Measurements from ENCODE around the gene RAX2.

The RAX2 gene

GRCh38 chr19:3807131-3807480, 35.1 kb upstream of the RAX2 start:
- TF ChIP-seq, protein P1, sequence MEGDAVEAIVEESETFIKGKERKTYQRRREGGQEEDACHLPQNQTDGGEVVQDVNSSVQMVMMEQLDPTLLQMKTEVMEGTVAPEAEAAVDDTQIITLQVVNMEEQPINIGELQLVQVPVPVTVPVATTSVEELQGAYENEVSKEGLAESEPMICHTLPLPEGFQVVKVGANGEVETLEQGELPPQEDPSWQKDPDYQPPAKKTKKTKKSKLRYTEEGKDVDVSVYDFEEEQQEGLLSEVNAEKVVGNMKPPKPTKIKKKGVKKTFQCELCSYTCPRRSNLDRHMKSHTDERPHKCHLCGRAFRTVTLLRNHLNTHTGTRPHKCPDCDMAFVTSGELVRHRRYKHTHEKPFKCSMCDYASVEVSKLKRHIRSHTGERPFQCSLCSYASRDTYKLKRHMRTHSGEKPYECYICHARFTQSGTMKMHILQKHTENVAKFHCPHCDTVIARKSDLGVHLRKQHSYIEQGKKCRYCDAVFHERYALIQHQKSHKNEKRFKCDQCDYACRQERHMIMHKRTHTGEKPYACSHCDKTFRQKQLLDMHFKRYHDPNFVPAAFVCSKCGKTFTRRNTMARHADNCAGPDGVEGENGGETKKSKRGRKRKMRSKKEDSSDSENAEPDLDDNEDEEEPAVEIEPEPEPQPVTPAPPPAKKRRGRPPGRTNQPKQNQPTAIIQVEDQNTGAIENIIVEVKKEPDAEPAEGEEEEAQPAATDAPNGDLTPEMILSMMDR (IDR thresholded peaks at IDR 0.05; ENCODE audit: low read depth, low read length) = no peak
- H3K4me3 ChIP-seq (ENCODE audit: low read depth, low read length) = no peak overlapping the region

- TF ChIP-seq, protein P1 (IDR thresholded peaks at IDR 0.05; ENCODE audit: low read depth, low read length) = no peak
Measured at GRCh38 chr19:3805859-3806258, 33.8 kb upstream of the RAX2 start.

DNA sequence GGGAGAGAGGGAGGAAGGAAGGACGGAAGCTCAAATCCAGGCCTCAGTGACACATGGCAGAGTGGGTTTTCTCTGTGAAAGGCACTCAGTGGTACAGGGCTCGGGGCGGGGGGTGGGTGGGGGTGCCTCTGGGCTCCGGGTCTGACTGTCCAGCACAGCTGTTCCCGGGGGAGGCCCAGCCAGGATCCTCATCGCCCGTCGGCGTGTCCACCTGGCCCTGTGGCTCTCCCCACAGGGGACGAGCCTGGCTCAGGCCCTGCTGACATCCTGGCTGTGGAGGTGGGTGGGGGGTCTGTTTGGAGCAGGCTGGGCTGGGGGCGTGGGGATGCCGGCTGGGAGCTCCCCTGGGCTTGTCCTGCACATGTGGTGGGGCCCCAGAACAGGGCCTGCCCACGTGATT, 32.4 kb upstream of the RAX2 start:
- no peak overlapping the region for H3K4me3 ChIP-seq (ENCODE audit: low read depth, low read length)
- TF ChIP-seq, protein P1 (IDR thresholded peaks at IDR 0.05; ENCODE audit: low read depth, low read length) = no peak

More at GRCh38 chr19:3805859-3806258, 33.8 kb upstream of the RAX2 start:
- H3K4me3 ChIP-seq (ENCODE audit: low read depth, low read length) = no peak overlapping the region

GRCh38 chr19:3803986-3804385, 32.0 kb upstream of the RAX2 start:
- no peak overlapping the region for H3K4me3 ChIP-seq (ENCODE audit: low read depth, low read length)
- TF ChIP-seq, protein P1 (IDR thresholded peaks at IDR 0.05; ENCODE audit: low read depth, low read length) = no peak

DNA sequence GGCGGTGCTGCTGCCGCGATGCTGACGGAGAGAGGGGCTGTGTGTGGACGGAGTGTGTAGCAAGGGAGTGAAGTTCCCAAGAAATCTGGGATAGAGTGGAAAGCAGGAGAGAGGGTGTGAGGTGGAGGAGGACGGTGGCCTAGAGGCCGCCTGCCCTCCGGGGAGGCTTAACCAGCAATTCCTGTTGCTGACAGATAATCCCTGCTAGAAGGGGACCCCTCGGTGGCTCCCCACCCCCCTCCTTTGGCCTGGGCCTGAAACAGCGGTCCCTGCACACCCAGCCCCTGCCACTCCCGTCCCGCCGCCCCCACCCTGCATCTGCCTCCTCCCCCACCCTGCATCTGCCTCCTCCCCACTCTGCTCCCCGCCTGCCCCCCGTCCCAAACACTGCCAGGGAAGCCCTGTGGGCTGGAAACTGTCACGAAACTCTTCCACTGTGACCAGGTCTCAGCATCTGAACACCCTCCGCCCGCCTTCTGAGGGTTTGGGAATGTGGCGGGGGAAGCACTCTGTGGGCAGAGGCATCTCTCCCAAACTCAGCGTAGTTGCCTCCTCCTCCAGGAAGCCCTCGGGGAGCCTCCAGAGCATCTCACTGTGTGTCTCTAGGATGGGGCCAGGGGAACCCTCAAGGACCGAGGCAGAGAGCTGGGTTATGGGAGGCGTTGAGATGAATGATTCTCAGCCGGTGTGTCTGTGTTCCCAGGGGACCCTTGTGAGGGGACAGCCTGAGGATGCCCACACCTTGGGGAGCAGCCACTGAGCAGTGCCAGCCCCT, 31.3 kb upstream of the RAX2 start:
- TF ChIP-seq, protein P1 (IDR thresholded peaks at IDR 0.05; ENCODE audit: low read depth, low read length) = no peak
- H3K4me3 ChIP-seq (ENCODE audit: low read depth, low read length) = no peak overlapping the region

- TF ChIP-seq, protein P1 (IDR thresholded peaks at IDR 0.05; ENCODE audit: low read depth, low read length) = no peak
- no peak overlapping the region for H3K4me3 ChIP-seq (ENCODE audit: low read depth, low read length)
Measured at GRCh38 chr19:3801412-3802096, 29.5 kb upstream of the RAX2 start.

- TF ChIP-seq, protein P1 (IDR thresholded peaks at IDR 0.05; ENCODE audit: low read depth, low read length) = no peak
- H3K4me3 ChIP-seq (ENCODE audit: low read depth, low read length) = no peak overlapping the region
Measured at GRCh38 chr19:3800996-3801395, 29.0 kb upstream of the RAX2 start.

Measured in WI38 (cell line).